ENCODE data around the gene CISD3. TPM values are rescaled to one million over a fixed set of nuclear protein-coding genes. Genes with fewer than 3 reads are reported as not detected.
A peak's percentile ranks its signal among the peaks of the same experiment; 100 is the strongest.

CISD3 gene
- total RNA-seq, 1 donor from 2014 or later, result 87.9 TPM

DNA sequence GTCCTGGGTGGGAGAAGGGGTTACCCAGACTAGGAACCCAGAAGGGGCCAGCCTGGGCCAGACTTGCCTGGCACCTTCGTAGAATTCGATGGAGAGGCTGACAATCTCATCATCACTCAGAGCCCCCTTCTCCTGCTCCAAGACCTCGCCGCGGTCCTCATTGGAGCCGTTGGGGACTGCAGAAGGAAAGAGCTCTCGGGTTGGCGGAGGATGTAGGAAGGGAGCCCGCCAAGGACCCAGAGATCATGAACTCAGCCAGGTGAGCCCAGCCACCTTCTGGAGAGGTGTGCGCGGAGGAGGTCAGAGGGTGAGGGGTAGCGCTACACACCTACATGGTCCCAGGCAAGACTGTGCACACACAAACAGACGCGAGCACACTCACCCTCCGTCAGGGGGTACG is 8.5 kb downstream of the CISD3 start:
- intact Hi-C loops (cut with micrococcal nuclease), result no loop called here

GRCh38 chr17:38739305-38739704 is 9.2 kb downstream of the CISD3 start:
- ATAC-seq, result no peak
- intact Hi-C loops (cut with micrococcal nuclease), result no loop called here
- DNase-seq, result no peak

More for the DNA sequence above, 8.5 kb downstream of the CISD3 start:
- DNase-seq, result no peak
- no peak for ATAC-seq

DNA sequence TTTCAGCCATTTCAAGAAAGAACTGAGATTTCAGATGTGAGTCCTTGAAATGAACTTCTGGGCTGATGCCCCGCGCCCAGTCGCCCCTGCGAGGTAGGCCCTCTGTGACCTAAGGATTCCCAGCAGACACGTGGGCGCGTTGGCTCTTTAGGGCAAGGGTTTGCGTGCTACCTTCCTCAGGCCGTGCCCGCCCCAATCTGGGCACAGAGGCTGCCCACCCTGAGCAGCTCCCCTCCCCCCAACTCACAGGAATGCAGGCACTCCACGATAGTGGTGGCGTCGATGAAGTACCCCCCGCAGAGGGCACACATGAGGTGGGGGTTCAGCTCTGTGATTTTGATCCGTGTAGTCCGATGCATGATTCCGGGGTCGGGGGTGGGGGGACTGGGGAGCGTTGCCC is 9.9 kb downstream of the CISD3 start:
- intact Hi-C loops (cut with micrococcal nuclease), result no loop called here
- DNase-seq (no peak), ATAC-seq (no peak)

GRCh38 chr17:38740806-38741205 is 10.7 kb downstream of the CISD3 start:
- intact Hi-C loops (cut with micrococcal nuclease), result no loop called here
- DNase-seq (no peak), ATAC-seq (no peak)

- DNase-seq (no peak), ATAC-seq (peak; percentile 6)
- intact Hi-C loops (cut with micrococcal nuclease), result no loop called here
Observed at GRCh38 chr17:38741461-38741860, 11.3 kb downstream of the CISD3 start.

DNA sequence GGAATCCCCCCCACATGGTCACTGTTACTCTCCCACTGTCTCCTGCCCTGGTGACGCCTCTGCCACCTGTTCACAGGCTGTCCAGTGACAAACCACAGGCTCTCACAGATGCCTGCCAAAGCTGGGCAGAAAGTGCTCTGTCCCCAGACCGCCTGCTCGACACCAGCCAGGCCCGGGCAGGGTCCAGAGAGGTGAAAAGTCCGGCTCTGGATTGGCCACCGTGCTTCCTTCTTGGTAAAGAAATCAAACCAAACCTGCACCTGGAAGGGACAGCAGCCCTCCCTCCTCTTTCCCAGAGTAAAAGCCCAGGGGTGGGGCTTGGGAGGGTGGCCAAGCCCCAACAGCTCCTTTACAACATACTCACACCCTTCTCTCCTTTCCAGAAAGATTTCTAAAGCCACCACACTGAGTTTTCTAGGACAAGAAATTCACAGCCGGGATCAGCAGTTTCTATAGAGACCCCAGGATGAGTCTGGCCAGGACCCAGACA is 11.8 kb downstream of the CISD3 start:
- intact Hi-C loops (cut with micrococcal nuclease), result no loop called here
- DNase-seq (peak; percentile 73), ATAC-seq (peak; percentile 79)

DNA sequence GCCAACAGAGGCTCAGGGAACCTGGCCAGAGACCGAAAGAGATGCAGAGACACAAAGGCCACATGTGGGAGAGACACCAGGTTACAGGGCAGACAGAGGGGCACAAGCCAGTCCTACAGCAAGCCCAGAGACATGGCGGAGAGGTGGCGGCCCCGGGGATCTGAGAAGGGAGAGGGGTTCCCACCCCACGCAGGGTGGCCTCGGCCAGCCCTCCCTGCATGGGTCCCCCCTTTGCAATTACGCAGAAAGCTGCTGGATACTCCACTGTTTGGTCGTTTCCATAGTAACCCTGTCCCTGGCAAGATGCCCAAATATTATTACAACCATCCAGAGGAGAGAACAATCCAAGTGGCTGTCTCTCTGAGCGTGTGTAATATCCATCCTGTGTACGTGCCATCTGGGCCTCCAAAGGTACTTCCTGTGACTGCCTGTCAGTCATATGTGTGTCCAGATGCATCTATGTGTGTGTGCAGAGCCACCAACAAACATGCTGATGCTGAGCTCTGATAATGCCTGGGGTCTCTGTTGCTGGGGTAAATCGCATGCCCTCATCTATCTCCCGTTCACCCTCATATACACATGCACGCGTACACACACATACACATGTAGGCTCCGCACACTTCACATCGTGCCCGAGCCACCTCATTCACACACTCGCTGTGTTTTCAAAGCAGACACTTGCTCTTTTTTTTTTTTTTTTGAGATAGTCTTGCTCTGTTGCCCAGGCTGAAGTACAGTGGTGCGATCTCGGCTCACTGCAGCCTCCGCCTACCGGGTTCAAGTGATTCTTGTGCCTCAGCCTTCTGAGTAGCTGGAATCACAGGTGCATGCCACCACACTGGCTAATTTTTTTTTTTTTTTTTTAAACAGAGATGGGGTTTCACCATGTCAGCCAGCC is 12.5 kb downstream of the CISD3 start:
- ATAC-seq, result peak; percentile 57
- peak; percentile 47 for DNase-seq
- intact Hi-C loops (cut with micrococcal nuclease), result no loop called here

GRCh38 chr17:38743556-38744171 is 13.5 kb downstream of the CISD3 start:
- intact Hi-C loops (cut with micrococcal nuclease), result no loop called here
- DNase-seq, result no peak
- ATAC-seq, result no peak

DNA sequence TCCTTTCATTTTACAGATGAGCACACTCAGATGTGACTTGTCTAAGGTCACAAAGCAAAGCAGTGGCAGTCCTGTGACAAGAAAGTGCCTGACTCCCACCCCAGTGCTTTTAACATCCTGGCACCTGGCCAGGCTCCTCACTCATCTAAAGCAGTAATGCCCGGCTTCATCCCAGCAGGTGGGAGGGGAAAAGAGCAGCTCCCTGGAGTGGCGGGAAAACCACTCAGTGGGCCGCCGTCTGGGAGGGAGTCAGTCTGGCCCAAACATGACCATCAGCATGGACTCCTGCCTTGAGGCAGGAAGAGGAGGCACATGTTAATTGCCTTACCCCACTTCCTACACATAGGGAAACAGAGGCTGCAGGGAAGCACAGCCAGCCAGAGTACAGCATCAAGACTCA is 15.4 kb downstream of the CISD3 start:
- no peak for DNase-seq
- intact Hi-C loops (cut with micrococcal nuclease), result no loop called here

DNA sequence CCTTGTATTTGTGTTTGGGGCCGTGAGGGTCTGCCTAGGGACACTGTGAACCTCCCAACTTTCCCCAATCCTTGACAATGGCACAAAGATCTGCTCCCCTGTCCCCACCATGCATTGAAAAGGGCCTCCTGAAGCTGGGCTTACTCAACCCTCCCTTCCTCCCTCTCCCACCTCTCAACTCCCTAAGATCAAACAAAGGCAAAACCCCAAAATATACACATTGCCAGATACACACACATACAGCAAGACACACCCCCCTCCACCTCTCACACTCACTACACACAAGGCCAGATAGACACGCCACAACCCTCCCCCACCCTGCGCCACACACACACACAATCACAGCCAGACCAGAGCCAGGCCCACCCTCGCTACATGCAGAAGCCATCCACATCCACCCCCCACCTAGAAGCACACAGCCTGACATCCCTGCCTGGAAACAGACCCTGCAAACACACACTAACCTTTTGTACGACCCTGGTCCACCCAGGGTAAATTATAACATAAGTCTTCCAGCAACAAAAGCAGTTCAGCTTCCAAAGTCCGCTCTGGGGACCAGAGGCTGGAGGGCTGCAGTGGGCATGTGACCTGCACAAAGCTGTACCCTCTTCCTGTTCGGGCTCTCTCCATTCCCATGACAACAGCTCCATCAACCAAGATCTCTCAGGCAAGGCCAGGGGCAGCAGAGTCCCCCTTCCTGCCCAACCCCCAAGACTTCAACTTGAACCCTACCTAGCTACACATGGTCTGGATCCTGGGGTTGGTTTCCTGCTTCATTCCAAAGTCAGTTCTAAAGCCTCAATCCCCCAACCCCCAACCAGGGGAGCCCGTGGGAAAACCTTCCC is 16.1 kb downstream of the CISD3 start:
- ATAC-seq (no peak), DNase-seq (no peak)
- intact Hi-C loops (cut with micrococcal nuclease), result no loop called here

More for the DNA sequence above, 15.4 kb downstream of the CISD3 start:
- no peak for ATAC-seq

DNA sequence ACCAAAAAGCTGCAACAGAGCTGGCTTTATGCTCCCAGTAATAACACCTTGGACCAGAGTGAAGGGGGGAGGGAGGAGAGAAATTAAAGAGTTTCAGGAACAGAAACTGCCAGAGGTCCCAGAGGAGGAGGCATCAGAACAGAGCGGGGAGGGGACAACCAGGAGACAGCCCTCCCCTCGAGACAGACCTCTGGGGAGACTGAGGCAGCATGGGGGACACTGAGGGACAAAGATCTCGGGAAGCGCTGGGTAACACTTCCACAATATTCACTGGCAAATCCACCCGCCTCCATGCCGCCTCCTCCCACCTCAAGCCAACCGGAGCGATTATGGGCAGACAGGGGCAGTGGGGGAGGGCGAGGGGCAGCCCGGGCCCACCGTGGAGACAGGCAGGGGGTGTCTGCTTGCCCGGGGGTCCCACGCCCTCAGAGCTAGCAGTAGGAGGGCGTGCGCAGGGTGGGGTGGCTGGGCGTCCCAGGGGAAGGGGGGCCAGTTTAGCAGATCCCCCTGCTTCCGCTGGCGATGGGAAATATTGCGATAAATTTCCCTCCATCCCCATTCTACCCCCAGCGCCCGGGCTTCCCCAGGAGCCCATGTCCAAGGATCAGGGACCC is 16.8 kb downstream of the CISD3 start:
- intact Hi-C loops (cut with micrococcal nuclease), result no loop called here
- no peak for ATAC-seq
- DNase-seq, result no peak

- DNase-seq, result peak; percentile 74
- peak; percentile 1 for ATAC-seq
- intact Hi-C loops (cut with micrococcal nuclease), result no loop called here
Observed at GRCh38 chr17:38747463-38748148, 17.5 kb downstream of the CISD3 start.

- intact Hi-C loops (cut with micrococcal nuclease), result no loop called here
- ATAC-seq (peak; percentile 42), DNase-seq (peak; percentile 94)
Observed at GRCh38 chr17:38748149-38748891, 18.2 kb downstream of the CISD3 start, which contains the start of gene PCGF2. TSS of gene PCGF2 (minus strand) at chr17:38748336. CDS start at chr17:38740402, 7,934 bp downstream.

GRCh38 chr17:38748892-38749222 is 18.7 kb downstream of the CISD3 start:
- ATAC-seq (no peak), DNase-seq (no peak)
- intact Hi-C loops (cut with micrococcal nuclease), result no loop called here

DNA sequence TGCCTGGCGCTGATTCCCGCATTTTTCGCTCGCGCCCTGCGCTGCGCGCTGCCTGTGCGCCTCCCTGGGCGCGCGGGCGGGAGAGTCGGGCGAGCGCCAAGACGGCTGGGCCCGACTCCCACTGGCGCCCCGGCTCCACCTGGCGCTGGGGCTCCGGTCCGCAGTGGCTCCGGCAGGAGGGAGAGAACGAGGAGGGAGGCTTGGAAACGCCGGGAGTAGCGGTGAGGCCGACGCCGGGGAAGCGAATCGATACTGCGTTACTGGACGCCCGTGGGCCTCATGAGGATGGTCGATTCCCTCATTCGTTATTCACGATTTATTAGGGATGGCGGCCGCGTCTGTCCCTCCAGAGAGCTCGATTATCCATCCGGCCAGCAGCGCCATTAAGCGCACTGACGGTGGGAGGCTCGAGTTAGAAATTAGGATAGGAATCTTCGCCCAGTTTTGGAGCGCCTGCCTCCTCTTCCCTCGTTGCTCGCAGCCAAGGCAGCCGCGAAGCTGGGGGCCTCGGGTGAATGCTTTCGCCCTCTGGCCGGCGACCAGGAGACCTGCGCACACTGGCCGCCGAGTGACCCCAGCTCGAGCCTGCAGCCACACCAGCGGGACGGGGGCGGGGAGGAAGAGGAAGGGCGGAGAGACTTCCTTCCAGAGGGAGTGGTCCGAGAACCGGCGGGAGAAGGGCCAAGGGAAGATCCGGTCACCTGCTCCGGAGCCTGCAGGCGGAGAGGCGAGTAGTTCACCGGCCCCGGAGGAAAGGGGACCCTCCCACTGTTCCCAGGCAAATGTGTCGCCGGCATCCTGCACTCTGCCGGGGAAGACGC is 19.3 kb downstream of the CISD3 start:
- DNase-seq (peak; percentile 92), ATAC-seq (peak; percentile 57)
- intact Hi-C loops (cut with micrococcal nuclease), result no loop called here

- DNase-seq, result no peak
- intact Hi-C loops (cut with micrococcal nuclease), result no loop called here
- ATAC-seq, result no peak
Observed at GRCh38 chr17:38750044-38750311, 19.8 kb downstream of the CISD3 start.

DNA sequence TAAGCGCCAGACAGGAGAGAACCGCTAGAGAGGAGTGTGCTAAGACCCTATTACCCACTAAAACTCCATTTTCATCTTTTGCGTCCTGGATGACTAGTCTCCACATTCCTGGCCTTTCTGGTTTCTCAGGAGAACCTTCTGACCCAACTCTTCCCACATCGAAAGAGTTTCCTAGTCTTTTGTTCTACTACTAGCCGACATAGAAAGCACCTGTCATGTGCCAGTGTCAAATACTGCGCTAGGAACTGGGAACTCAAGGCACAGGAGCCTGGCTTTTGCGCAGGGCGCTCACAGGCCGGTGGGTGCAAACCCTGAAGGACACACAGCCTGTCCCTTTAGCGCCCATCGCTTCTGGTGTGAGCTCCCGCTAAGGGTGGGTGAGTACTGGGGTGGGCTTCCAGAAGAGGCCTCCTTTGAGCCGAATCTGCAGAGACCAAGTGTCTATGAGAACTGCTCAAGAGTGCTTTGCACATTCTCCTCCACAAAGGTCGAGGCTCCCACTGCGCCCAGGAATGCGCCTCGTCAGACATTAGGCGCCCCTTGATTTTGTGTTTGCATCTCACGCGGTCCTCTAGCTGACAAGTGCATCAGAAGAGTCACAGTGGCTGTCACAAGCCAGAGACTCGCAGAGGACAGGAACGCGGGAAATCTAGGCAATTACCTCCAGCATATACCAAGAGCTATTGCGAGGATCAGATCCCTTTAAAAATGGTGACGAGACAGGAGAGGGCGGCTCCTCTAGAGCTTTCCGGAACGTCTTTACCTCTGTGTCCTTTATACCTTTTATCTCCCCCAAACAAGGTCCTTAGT is 20.4 kb downstream of the CISD3 start:
- DNase-seq, result no peak
- intact Hi-C loops (cut with micrococcal nuclease), result no loop called here
- no peak for ATAC-seq

Measured in left ventricle myocardium superior (tissue), 1 donor.